ENCODE data around the gene ADAMTSL1.

The ADAMTSL1 gene

GRCh38 chr9:18668944-18669343 lies 195.0 kb downstream of the ADAMTSL1 start:
- no peak for TF ChIP-seq CTCF (IDR thresholded peaks at IDR 0.05)

GRCh38 chr9:18672706-18673105 lies 198.8 kb downstream of the ADAMTSL1 start:
- TF ChIP-seq CTCF (IDR thresholded peaks at IDR 0.05): no peak

GRCh38 chr9:18673179-18673578 lies 199.2 kb downstream of the ADAMTSL1 start:
- no peak for TF ChIP-seq CTCF (IDR thresholded peaks at IDR 0.05)

- no peak for TF ChIP-seq CTCF (IDR thresholded peaks at IDR 0.05)
These were observed 201.4 kb downstream of the ADAMTSL1 start for GRCh38 chr9:18675332-18675731.

- TF ChIP-seq CTCF (IDR thresholded peaks at IDR 0.05): no peak
These were observed 202.0 kb downstream of the ADAMTSL1 start for GRCh38 chr9:18675973-18676372.

- TF ChIP-seq CTCF (IDR thresholded peaks at IDR 0.05): no peak
These were observed 202.6 kb downstream of the ADAMTSL1 start for GRCh38 chr9:18676525-18676924.

- TF ChIP-seq CTCF (IDR thresholded peaks at IDR 0.05): no peak
These were observed 205.1 kb downstream of the ADAMTSL1 start for GRCh38 chr9:18678821-18679590.

GRCh38 chr9:18682907-18683306 lies 209.0 kb downstream of the ADAMTSL1 start:
- TF ChIP-seq CTCF (IDR thresholded peaks at IDR 0.05): no peak

Data from LNCAP (cell line).